ES-I3 (cell line): ENCODE results near the gene ATG12.

Experiments
- H3K36me3 ChIP-seq: 2 replicates; pipeline ENCODE4 v1.6.1; 2013; ENCODE audit warnings: mild to moderate bottlenecking, low read length, control low read depth, moderate library complexity; ENCODE audit not compliant: insufficient read depth
- H3K4me1 ChIP-seq: 2 replicates; pipeline ENCODE4 v1.6.1; 2013; ENCODE audit warnings: mild to moderate bottlenecking, control low read depth, low read length; ENCODE audit not compliant: insufficient read depth
- H3K9ac ChIP-seq: 2 replicates; pipeline ENCODE4 v1.6.1; 2013; ENCODE audit warnings: low read depth, mild to moderate bottlenecking, low read length, moderate library complexity
- H3K9me3 ChIP-seq: 2 replicates; pipeline ENCODE4 v1.6.1; 2013; ENCODE audit warnings: mild to moderate bottlenecking, low read length, moderate library complexity; ENCODE audit not compliant: control insufficient read depth, insufficient read depth

The ATG12 gene

GRCh38 chr5:115807654-115808052, 33.7 kb downstream of the ATG12 start:
- H3K4me1 ChIP-seq = no peaks in the 10 kb centered on the region; the same call in 1 of the 2 replicates
- H3K9ac ChIP-seq = no peak overlapping the region
- no peaks in the 10 kb centered on the region for H3K9me3 ChIP-seq
- H3K36me3 ChIP-seq = no peaks in the 10 kb centered on the region; the same call in 1 of the 2 replicates

GRCh38 chr5:115806986-115807653, 34.2 kb downstream of the ATG12 start:
- Histone ChIP-seq H3K36me3 (no peaks in the 10 kb centered on the region; the same call in 1 of the 2 replicates), H3K4me1 (no peaks in the 10 kb centered on the region; the same call in 1 of the 2 replicates), H3K9me3 (no peaks in the 10 kb centered on the region), H3K9ac (no peak overlapping the region)

GRCh38 chr5:115801984-115802383, 39.4 kb downstream of the ATG12 start:
- no peaks in the 10 kb centered on the region; the same call in 1 of the 2 replicates for H3K4me1 ChIP-seq
- H3K36me3 ChIP-seq = no peaks in the 10 kb centered on the region
- H3K9me3 ChIP-seq = no peaks in the 10 kb centered on the region
- H3K9ac ChIP-seq = no peak overlapping the region

DNA sequence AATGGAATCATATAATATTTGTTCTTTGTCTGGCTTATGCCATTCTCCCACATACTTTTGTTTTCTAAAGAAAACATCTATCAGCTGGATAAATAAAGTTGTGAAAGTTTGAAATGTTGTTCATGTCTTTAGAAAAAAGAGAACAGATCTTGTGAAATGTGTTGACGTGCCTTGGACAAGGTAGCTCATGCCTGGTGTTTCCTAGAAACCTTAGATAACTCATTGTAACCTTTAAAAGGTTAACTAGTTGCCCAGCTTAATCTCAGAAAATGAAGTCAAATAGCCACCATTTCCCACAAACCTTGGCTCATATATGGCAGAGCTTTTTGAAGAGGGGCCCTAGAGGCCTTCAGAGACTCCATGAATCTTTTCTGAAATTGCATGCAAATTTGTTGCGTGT, 40.2 kb downstream of the ATG12 start:
- Histone ChIP-seq H3K36me3 (no peaks in the 10 kb centered on the region), H3K9ac (no peak overlapping the region), H3K9me3 (no peaks in the 10 kb centered on the region), H3K4me1 (no peaks in the 10 kb centered on the region)

- no peaks in the 10 kb centered on the region for H3K9me3 ChIP-seq
- no peaks in the 10 kb centered on the region for H3K36me3 ChIP-seq
- H3K4me1 ChIP-seq = no peaks in the 10 kb centered on the region
- no peak overlapping the region for H3K9ac ChIP-seq
These were observed 41.3 kb downstream of the ATG12 start for GRCh38 chr5:115800108-115800507.

DNA sequence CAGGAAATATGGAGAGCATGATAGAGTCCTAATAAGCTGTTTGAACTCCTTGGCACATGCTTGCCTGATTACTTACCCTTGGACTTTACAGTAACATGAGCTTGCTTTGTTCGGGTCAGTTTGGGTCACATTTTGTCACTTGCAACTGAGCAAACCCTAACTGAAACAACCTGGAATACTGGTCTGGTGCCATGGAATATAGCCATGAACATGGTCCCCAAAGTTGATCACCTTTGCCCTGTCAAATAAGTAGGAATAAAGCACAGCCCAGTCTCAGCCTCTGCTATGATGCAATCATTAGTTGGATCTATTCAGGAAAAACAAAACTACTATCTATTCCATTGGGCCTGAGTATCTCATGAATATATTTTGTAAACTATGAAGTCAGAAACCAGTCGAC, 43.1 kb downstream of the ATG12 start:
- no peaks in the 10 kb centered on the region for H3K9me3 ChIP-seq
- no peak overlapping the region for H3K9ac ChIP-seq
- H3K4me1 ChIP-seq = no peaks in the 10 kb centered on the region
- H3K36me3 ChIP-seq = no peaks in the 10 kb centered on the region

- Histone ChIP-seq H3K9ac (no peak overlapping the region), H3K9me3 (no peaks in the 10 kb centered on the region), H3K36me3 (no peaks in the 10 kb centered on the region), H3K4me1 (no peaks in the 10 kb centered on the region)
These were observed 44.7 kb downstream of the ATG12 start for GRCh38 chr5:115796656-115797055.

DNA sequence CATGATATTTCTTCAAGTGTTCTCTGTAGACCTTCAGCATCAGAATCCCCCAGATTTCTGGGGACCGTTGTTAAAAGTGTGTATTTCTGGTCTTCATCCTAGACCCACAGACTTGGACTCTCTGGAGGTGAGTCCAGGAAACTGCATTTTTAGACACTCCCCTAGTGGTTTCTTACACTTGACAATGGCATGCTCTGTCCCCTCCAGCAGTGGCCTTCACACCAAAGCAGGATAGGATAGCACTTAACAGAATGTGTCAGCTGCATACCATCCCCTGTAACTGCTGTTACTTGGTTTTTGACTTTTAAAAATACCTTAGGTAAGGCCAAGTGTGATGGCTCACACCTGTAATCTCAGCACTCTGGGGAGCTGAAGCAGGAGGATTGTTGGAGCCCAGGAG, 45.7 kb downstream of the ATG12 start:
- H3K4me1 ChIP-seq = no peaks in the 10 kb centered on the region
- H3K36me3 ChIP-seq = no peaks in the 10 kb centered on the region
- H3K9ac ChIP-seq = no peak overlapping the region
- no peaks in the 10 kb centered on the region for H3K9me3 ChIP-seq

DNA sequence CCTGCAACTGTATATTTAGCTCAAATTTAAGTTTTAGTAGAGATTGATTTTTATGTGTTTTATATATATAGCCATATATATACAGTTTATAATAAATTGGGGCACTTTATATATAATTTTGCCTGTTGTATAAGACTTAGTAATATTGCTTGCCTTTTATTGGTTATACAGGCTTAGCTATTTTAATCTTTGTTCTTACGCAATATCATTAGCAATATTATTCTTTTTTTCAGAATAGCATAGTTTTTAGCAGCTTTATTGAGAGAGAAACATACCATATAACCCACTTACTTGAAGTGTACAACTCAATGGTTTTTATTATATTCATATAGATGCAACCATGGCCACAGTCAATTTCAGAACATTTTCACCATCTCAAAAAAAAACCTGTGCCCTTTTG, 52.9 kb downstream of the ATG12 start:
- Histone ChIP-seq H3K36me3 (no peaks in the 10 kb centered on the region), H3K9me3 (no peaks in the 10 kb centered on the region), H3K9ac (no peak overlapping the region), H3K4me1 (0 out of 2 replicates have a peak, but pooled peaks cover 5% of the 10 kb centered on the region)

- H3K36me3 ChIP-seq = no peaks in the 10 kb centered on the region
- H3K9me3 ChIP-seq = no peaks in the 10 kb centered on the region
- no peak overlapping the region for H3K9ac ChIP-seq
- H3K4me1 ChIP-seq = 0 out of 2 replicates have a peak, but pooled peaks cover 5% of the 10 kb centered on the region
These were observed 53.9 kb downstream of the ATG12 start for GRCh38 chr5:115787426-115787825.

GRCh38 chr5:115785381-115786065, 55.8 kb downstream of the ATG12 start:
- no peaks in the 10 kb centered on the region for H3K9me3 ChIP-seq
- H3K9ac ChIP-seq = no peak overlapping the region
- 0 out of 2 replicates have a peak, but pooled peaks cover 5% of the 10 kb centered on the region for H3K4me1 ChIP-seq
- no peaks in the 10 kb centered on the region for H3K36me3 ChIP-seq

DNA sequence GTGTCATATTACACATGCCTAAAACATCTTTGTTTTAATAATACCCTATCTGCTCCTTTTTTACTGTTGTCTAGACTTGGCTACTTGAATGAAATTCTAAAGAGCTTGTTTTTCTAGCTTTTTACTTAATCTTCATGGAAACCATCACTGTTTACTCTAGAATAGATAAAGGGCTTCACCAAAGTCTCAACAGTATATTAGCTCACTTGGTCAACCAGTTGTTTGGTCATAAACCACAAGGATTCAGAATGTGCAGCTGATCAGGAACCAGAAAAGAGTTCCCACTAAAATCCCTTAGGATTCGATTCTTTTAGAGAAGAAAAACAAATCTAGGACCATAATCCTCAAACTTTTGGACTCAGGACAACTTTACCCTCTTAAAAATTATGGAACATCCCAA, 62.9 kb downstream of the ATG12 start:
- no peaks in the 10 kb centered on the region for H3K4me1 ChIP-seq
- H3K9ac ChIP-seq = no peak overlapping the region
- no peaks in the 10 kb centered on the region for H3K9me3 ChIP-seq
- no peaks in the 10 kb centered on the region for H3K36me3 ChIP-seq
